Measurements from ENCODE around the gene EVL. TPM values are rescaled to one million over a fixed set of nuclear protein-coding genes. Genes with fewer than 3 reads are reported as not detected.

EVL gene
- total and polyA plus RNA-seq, 8 donors = 23.0 to 68.4 (median 41.3) TPM

DNA sequence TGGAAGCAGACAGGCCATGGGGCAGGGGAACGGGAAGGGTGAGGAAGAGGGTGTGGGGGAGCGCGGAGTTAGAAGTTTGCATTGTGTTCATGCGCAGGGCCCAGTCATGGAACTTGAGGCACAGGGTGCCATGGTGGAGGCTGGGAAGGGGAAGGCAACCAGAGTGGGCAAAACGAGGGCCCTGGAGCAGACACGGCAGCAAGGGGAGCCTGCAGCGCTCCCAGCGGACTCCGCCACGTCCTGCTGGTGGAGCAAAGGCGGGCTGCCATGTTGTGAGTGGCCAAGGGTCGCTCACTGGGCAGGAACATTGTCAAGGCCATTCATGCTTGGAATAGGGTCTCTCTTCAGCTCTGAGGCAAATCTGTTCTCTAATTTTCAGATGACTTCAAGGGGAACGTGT, 73.7 kb downstream of the EVL start:
- TF ChIP-seq, protein P1, sequence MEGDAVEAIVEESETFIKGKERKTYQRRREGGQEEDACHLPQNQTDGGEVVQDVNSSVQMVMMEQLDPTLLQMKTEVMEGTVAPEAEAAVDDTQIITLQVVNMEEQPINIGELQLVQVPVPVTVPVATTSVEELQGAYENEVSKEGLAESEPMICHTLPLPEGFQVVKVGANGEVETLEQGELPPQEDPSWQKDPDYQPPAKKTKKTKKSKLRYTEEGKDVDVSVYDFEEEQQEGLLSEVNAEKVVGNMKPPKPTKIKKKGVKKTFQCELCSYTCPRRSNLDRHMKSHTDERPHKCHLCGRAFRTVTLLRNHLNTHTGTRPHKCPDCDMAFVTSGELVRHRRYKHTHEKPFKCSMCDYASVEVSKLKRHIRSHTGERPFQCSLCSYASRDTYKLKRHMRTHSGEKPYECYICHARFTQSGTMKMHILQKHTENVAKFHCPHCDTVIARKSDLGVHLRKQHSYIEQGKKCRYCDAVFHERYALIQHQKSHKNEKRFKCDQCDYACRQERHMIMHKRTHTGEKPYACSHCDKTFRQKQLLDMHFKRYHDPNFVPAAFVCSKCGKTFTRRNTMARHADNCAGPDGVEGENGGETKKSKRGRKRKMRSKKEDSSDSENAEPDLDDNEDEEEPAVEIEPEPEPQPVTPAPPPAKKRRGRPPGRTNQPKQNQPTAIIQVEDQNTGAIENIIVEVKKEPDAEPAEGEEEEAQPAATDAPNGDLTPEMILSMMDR (IDR thresholded peaks at IDR 0.05) = no peak
- FAIRE-seq = no peak
- Histone ChIP-seq H3K36me3 (no peaks in the 10 kb centered on the region), H3K27ac (no peak overlapping the region), H3K9me3 (no peaks in the 10 kb centered on the region), H3K4me1 (peaks cover 8 to 14% (median 10%) of the 10 kb centered on the region in 3 donors), H3K4me3 (no peak overlapping the region), H3K27me3 (no peaks in the 10 kb centered on the region)
- 94 to 97% methylated on average over 13 of the region's 13 CpGs for WGBS, 2 donors
- intact Hi-C loops (cut with DNase I) = no loop called here
- peak in 1 of 6 donors; percentile 39 for DNase-seq
- ATAC-seq = no peak

DNA sequence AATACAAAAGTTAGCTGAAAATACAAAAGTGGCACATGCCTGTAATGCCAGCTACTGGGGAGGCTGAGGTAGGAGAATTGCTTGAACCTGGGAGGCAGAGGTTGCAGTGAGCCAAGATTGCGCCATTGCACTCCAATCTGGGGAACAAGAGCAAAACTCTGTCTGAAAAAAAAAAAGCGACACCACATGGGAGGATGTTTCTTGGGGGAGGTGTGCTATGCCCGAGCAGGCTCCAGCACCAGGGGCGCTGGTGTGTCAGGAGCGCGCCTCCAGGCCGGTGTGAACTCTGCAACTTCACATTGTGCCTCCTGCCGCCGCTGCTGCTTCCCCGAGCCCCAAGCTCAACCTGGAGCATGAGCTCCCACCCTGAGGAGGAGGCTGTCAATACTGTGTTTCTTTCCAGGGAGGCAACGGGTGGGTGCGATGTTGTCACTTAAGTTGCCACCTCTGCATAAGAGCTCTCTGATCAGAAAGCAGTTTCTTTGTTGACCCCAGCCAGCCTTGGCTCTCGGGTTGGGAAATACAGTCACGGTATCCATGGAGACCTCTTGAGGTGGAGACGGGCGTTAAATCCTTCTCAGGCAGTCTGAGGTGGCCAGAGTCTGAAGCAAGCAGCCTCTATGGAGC, 75.3 kb downstream of the EVL start:
- Histone ChIP-seq H3K36me3 (no peaks in the 10 kb centered on the region), H3K9me3 (no peaks in the 10 kb centered on the region), H3K27me3 (no peaks in the 10 kb centered on the region), H3K4me3 (no peak overlapping the region), H3K27ac (peak overlapping the region in 1 of 4 donors; percentile 60), H3K4me1 (peaks cover 8 to 14% (median 10%) of the 10 kb centered on the region in 3 donors)
- intact Hi-C loops (cut with DNase I) = no loop called here
- 69 to 70% methylated on average over 16 of the region's 16 CpGs for WGBS, 2 donors
- ATAC-seq = peak in 2 of 4 donors; percentile 33 to 35
- TF ChIP-seq, protein P1 (IDR thresholded peaks at IDR 0.05) = no peak
- DNase-seq = peak in 1 of 6 donors; percentile 55
- FAIRE-seq = no peak

DNA sequence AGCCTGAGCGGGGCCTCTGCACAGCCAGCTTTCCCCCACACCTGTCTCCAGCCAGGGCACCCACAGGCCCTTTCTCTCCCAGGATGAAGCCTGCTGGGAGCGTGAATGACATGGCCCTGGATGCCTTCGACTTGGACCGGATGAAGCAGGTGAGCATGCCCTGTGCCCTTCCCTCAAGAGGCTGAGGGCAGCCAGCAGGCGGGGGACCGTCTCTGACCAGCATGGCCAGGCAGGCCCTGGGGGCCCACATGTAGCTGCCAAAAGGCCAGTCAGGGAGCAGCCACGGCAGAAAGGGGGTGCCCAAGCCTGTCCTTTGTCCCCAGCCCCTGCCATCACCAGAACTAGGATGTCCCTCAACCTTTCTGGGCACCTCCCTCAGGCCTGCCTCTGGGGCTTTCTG, 75.9 kb downstream of the EVL start:
- Histone ChIP-seq H3K27ac (peak overlapping the region in 2 of 4 donors; percentile 40 to 60), H3K9me3 (no peaks in the 10 kb centered on the region), H3K27me3 (no peaks in the 10 kb centered on the region), H3K36me3 (no peaks in the 10 kb centered on the region), H3K4me3 (no peak overlapping the region), H3K4me1 (peaks cover 8 to 14% (median 10%) of the 10 kb centered on the region in 3 donors)
- FAIRE-seq (no peak), DNase-seq (peak in 1 of 6 donors; percentile 62), ATAC-seq (no peak)
- TF ChIP-seq, protein P1 (IDR thresholded peaks at IDR 0.05) = no peak
- WGBS, 2 donors = 87 to 90% methylated on average over 7 of the region's 7 CpGs
- intact Hi-C loops (cut with DNase I) = no loop called here

DNA sequence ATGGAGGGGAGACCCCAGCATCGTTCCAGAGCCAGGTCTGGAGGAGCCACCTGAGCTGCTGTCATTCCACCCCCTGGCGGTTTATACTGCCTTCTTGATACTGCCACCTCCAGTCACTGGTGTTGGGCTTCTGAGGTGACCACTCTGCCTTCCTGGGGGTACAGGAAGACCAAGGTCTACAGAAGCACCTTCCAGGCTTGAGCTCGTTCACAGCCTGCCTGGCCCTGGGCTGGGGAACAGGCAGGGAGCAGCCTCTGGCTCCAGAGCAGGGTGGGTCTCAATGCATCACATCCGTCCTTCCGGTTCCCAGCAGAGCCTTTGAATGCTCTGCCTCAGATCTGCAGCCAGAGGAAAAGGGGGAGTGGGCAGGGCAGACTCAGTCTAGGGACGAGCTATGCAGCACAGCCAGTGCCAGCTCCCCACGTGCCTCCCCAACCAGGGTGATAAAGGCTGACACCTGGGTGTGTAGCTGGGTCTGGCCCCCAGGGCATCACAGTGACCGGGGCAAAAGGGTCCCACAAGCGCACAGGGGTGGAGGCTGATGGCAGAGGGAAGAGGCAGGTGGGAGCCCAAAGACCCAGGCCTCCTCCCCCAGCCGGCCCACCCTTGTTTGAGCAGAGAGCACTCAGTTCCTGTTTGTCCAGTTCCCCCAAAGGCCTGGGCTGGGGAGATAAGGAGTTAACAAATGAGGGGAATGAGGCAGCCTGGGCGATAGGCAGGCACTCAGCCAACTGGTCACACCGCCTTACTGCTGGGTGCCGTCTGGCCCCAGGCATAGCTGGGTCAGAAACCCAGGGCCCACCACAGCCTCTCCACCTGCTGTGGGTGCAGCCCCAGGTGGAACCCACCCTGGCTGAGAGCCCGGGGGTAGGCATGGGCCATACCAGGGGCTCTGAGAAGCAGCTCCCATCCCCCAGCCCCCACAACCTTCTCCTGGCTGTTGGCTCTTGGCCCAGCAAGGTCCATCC, 77.1 kb downstream of the EVL start:
- peak; percentile 56 to 78 (median 70) for ATAC-seq
- TF ChIP-seq, protein P1 (IDR thresholded peaks at IDR 0.05) = no peak
- H3K27ac ChIP-seq = peak overlapping the region in 3 of 4 donors; percentile 40 to 61 (median 60)
- FAIRE-seq = no peak
- H3K4me1 ChIP-seq = peaks cover 8 to 14% (median 10%) of the 10 kb centered on the region in 3 donors
- DNase-seq = peak in 5 of 6 donors; percentile 53 to 85 (median 65)
- no peaks in the 10 kb centered on the region for H3K9me3 ChIP-seq
- H3K4me3 ChIP-seq = no peak overlapping the region
- 36 to 38% methylated on average over 14 of the region's 14 CpGs for WGBS, 2 donors
- intact Hi-C loops (cut with DNase I) = no loop called here
- no peaks in the 10 kb centered on the region for H3K27me3 ChIP-seq
- H3K36me3 ChIP-seq = no peaks in the 10 kb centered on the region
